ENCODE data around the gene RPRD2.

DNA sequence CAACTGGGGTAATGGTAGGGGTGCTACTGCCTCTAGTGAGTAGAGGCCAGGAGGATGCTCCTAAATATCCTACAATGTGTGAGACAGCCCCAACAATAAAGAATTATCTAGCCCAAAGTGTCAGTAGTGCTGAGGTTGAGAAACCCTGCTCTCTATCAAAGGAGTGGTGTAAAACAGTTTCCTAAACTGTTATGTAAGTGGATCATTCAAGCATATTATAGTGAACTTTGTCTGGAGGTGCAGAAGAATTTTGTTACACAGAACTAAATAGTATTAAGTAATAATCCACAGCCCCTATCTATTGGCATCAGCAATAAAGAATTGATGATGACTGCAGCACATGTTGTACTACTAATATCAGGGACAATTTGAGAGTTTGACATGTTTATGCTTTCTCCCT lies 103.0 kb downstream of the RPRD2 start:
- no peak for TF ChIP-seq POLR2A (IDR thresholded peaks at IDR 0.05; ENCODE audit: low read depth, low read length)
- no peak for TF ChIP-seq MAFK (IDR thresholded peaks at IDR 0.05; ENCODE audit: low read depth, low read length)
- TF ChIP-seq, protein P1, sequence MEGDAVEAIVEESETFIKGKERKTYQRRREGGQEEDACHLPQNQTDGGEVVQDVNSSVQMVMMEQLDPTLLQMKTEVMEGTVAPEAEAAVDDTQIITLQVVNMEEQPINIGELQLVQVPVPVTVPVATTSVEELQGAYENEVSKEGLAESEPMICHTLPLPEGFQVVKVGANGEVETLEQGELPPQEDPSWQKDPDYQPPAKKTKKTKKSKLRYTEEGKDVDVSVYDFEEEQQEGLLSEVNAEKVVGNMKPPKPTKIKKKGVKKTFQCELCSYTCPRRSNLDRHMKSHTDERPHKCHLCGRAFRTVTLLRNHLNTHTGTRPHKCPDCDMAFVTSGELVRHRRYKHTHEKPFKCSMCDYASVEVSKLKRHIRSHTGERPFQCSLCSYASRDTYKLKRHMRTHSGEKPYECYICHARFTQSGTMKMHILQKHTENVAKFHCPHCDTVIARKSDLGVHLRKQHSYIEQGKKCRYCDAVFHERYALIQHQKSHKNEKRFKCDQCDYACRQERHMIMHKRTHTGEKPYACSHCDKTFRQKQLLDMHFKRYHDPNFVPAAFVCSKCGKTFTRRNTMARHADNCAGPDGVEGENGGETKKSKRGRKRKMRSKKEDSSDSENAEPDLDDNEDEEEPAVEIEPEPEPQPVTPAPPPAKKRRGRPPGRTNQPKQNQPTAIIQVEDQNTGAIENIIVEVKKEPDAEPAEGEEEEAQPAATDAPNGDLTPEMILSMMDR (conservative IDR thresholded peaks at IDR 0.05; ENCODE audit: low read depth, low read length): no peak
- TF ChIP-seq RAD21 (IDR thresholded peaks at IDR 0.05; ENCODE audit: low read length): no peak
- no peak for TF ChIP-seq BHLHE40 (IDR thresholded peaks at IDR 0.05; ENCODE audit: low read depth, low read length)
- no peak for TF ChIP-seq CEBPB (IDR thresholded peaks at IDR 0.05; ENCODE audit: low read depth, low read length)
- TF ChIP-seq MXI1 (IDR thresholded peaks at IDR 0.05; ENCODE audit: borderline replicate concordance, low read depth, low read length): no peak
- TF ChIP-seq, protein P2, sequence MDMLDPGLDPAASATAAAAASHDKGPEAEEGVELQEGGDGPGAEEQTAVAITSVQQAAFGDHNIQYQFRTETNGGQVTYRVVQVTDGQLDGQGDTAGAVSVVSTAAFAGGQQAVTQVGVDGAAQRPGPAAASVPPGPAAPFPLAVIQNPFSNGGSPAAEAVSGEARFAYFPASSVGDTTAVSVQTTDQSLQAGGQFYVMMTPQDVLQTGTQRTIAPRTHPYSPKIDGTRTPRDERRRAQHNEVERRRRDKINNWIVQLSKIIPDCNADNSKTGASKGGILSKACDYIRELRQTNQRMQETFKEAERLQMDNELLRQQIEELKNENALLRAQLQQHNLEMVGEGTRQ (IDR thresholded peaks at IDR 0.05; ENCODE audit: low read depth, low read length): no peak

Measured in IMR-90 (cell line).